Right cardiac atrium (tissue), 5 donors: ENCODE measurements around the gene LMX1B. TPM values are rescaled to one million over a fixed set of nuclear protein-coding genes. Genes with fewer than 3 reads are reported as not detected.

Experiments used
- ATAC-seq, 2 donors: fragments of 200-7000 bp; cut with Tn5 transposase; one replicate each; pipeline versions ENCODE4 v1.8.0 to v1.9.1; 2020; ENCODE audit warnings: moderate library complexity in 2 of 2, mild to moderate bottlenecking in 1 of 2
- DNase-seq, 3 donors: peaks; one replicate each; pipeline ENCODE4 v3.0.0-alpha.2; 2020
- H3K27ac ChIP-seq: one replicate; pipeline ENCODE4 v1.5.1; 2013; ENCODE audit warnings: mild to moderate bottlenecking, low read length, control low read depth, moderate library complexity
- H3K27me3 ChIP-seq: one replicate; pipeline ENCODE4 v1.6.1; 2013; ENCODE audit not compliant: control insufficient read depth, insufficient read depth
- H3K4me1 ChIP-seq: one replicate; pipeline ENCODE4 v1.6.1; 2013; ENCODE audit warnings: low read length; ENCODE audit not compliant: control insufficient read depth, insufficient read depth
- H3K4me3 ChIP-seq: one replicate; pipeline ENCODE4 v1.5.1; 2013; ENCODE audit warnings: low read length, control low read depth
- H3K9me3 ChIP-seq: one replicate; pipeline ENCODE4 v1.6.1; 2013; ENCODE audit warnings: low read length; ENCODE audit not compliant: control insufficient read depth
- WGBS: extraction: QIAGEN DNeasy Blood & Tissue Kit; methylation state at CpG from one replicate; pipeline ENCODE4 v1.1.7; 2013; 5-methylcytosine and 5-hydroxymethylcytosine counted together
- intact Hi-C, 4 donors: fragments of 100-400 bp; cut with DNase I; formaldehyde crosslinking; loops; one replicate each; pipeline versions ENCODE4 v1.11.0 to v1.14.0; 2022 to 2023
- polyA plus RNA-seq: library from polyadenylated mRNA; stranded (reverse); fragments of 200-250 nt; gene quantifications from one replicate; pipeline ENCODE4 v1.2.3, GENCODE V29; 2013
- total RNA-seq, 4 donors: library from RNA; stranded (reverse); fragmentation: NEBNext Ultra II Directional; extraction: Animal tissue kit (Norgen Biotek cat#: 25700); gene quantifications; one replicate each; pipeline ENCODE4 v1.2.1, GENCODE V29; 2021
- donor health status: healthy with polysubstance abuse.
- donor health status: DM: no; HTN: yes; CAD: no.
- donor health status: DM: no; HTN: no; CAD: no.
- donor health status: DM: no; HTN: yes; CAD: no; lungs with severe emphysema.
- donor health status: DM: yes; HTN: yes; CAD: no.

LMX1B gene
- total and polyA plus RNA-seq, 5 donors, result 0.81 to 3.6 (median 1.7) TPM

GRCh38 chr9:126682928-126683697 is 69.4 kb downstream of the LMX1B start:
- 3% methylated on average over 69 of the region's 69 CpGs for WGBS
- intact Hi-C loops, result loop anchor here in 3 of 4 donors (5.0 to 10.0 kb wide), 3 partner anchors 68 to 178 kb away; partner anchors contain the start of gene LMX1B (in 1 of the 3)

GRCh38 chr9:126683698-126684044 is 69.9 kb downstream of the LMX1B start:
- 72% methylated on average over 5 of the region's 5 CpGs for WGBS
- no peaks in the 10 kb centered on the region for H3K9me3 ChIP-seq
- H3K27ac ChIP-seq, result no peak overlapping the region
- H3K4me1 ChIP-seq, result no peaks in the 10 kb centered on the region
- DNase-seq (no peak), ATAC-seq (no peak)
- intact Hi-C loops, result loop anchor here in 3 of 4 donors (5.0 to 10.0 kb wide), 3 partner anchors 69 to 179 kb away; partner anchors contain the start of gene LMX1B (in 1 of the 3)
- no peak overlapping the region for H3K4me3 ChIP-seq
- no peaks in the 10 kb centered on the region for H3K27me3 ChIP-seq

More at GRCh38 chr9:126682928-126683697, 69.4 kb downstream of the LMX1B start:
- ATAC-seq (peak; percentile 14 to 38), DNase-seq (peak; percentile 61 to 83 (median 79))
- Histone ChIP-seq H3K27me3 (no peaks in the 10 kb centered on the region), H3K27ac (no peak overlapping the region), H3K4me3 (peak overlapping the region; percentile 51), H3K4me1 (no peaks in the 10 kb centered on the region), H3K9me3 (no peaks in the 10 kb centered on the region)

- Histone ChIP-seq H3K4me3 (no peak overlapping the region), H3K27ac (no peak overlapping the region), H3K4me1 (no peaks in the 10 kb centered on the region), H3K27me3 (no peaks in the 10 kb centered on the region), H3K9me3 (no peaks in the 10 kb centered on the region)
- DNase-seq, result no peak
- no peak for ATAC-seq
- WGBS, result 77% methylated on average over 3 of the region's 3 CpGs
- intact Hi-C loops, result loop anchor here in 3 of 4 donors (5.0 to 10.0 kb wide), 3 partner anchors 70 to 180 kb away; partner anchors contain the start of gene LMX1B (in 1 of the 3)
Measured at GRCh38 chr9:126684345-126684744, 70.6 kb downstream of the LMX1B start.

- intact Hi-C loops, result loop anchor here in 3 of 4 donors (5.0 to 10.0 kb wide), 4 partner anchors 70 to 180 kb away; partner anchors contain the start of gene LMX1B (in 2 of the 3)
- no peaks in the 10 kb centered on the region for H3K27me3 ChIP-seq
- H3K4me3 ChIP-seq, result no peak overlapping the region
- no peak overlapping the region for H3K27ac ChIP-seq
- no peaks in the 10 kb centered on the region for H3K9me3 ChIP-seq
- no peak for DNase-seq
- 74% methylated on average over 5 of the region's 5 CpGs for WGBS
- no peaks in the 10 kb centered on the region for H3K4me1 ChIP-seq
- no peak for ATAC-seq
Measured at GRCh38 chr9:126684965-126685465, 71.3 kb downstream of the LMX1B start.

- DNase-seq, result peak in 1 of 3 donors; percentile 7
- WGBS, result 81% methylated on average over 20 of the region's 20 CpGs
- intact Hi-C loops, result loop anchor here in 2 of 4 donors (5.0 to 10.0 kb wide), 3 partner anchors 73 to 183 kb away; partner anchors contain the start of gene LMX1B (in 2 of the 2)
Measured at GRCh38 chr9:126687930-126688461, 74.3 kb downstream of the LMX1B start.

GRCh38 chr9:126688617-126689016 is 74.9 kb downstream of the LMX1B start:
- Histone ChIP-seq H3K27me3 (no peaks in the 10 kb centered on the region), H3K4me1 (no peaks in the 10 kb centered on the region), H3K4me3 (no peak overlapping the region), H3K27ac (no peak overlapping the region), H3K9me3 (no peaks in the 10 kb centered on the region)
- ATAC-seq, result no peak
- no peak for DNase-seq
- 81% methylated on average over 3 of the region's 3 CpGs for WGBS
- intact Hi-C loops, result loop anchor here in 2 of 4 donors (5.0 to 10.0 kb wide), 3 partner anchors 74 to 184 kb away; partner anchors contain the start of gene LMX1B (in 2 of the 2)

More at GRCh38 chr9:126687930-126688461, 74.3 kb downstream of the LMX1B start:
- Histone ChIP-seq H3K4me3 (no peak overlapping the region), H3K27ac (no peak overlapping the region), H3K27me3 (no peaks in the 10 kb centered on the region), H3K4me1 (no peaks in the 10 kb centered on the region), H3K9me3 (no peaks in the 10 kb centered on the region)
- ATAC-seq, result no peak

- intact Hi-C loops, result loop anchor here in 2 of 4 donors (5.0 to 10.0 kb wide), 3 partner anchors 74 to 184 kb away; partner anchors contain the start of gene LMX1B (in 2 of the 2)
- WGBS, result 63% methylated on average over 24 of the region's 24 CpGs
- no peaks in the 10 kb centered on the region for H3K27me3 ChIP-seq
Measured at GRCh38 chr9:126689027-126689825, 75.5 kb downstream of the LMX1B start.

GRCh38 chr9:126690431-126691051 is 76.8 kb downstream of the LMX1B start:
- Histone ChIP-seq H3K4me3 (no peak overlapping the region), H3K27ac (no peak overlapping the region), H3K27me3 (no peaks in the 10 kb centered on the region), H3K9me3 (no peaks in the 10 kb centered on the region), H3K4me1 (no peaks in the 10 kb centered on the region)
- DNase-seq, result peak in 2 of 3 donors; percentile 75 to 87
- ATAC-seq, result peak; percentile 16 to 39
- intact Hi-C loops, result no loop called here
- whole genome bisulfite sequencing, result 61% methylated on average over 25 of the region's 25 CpGs

More at GRCh38 chr9:126689027-126689825, 75.5 kb downstream of the LMX1B start:
- H3K4me3 ChIP-seq, result no peak overlapping the region
- H3K27ac ChIP-seq, result no peak overlapping the region
- H3K9me3 ChIP-seq, result no peaks in the 10 kb centered on the region
- H3K4me1 ChIP-seq, result no peaks in the 10 kb centered on the region
- ATAC-seq, result no peak
- peak in 1 of 3 donors; percentile 68 for DNase-seq

GRCh38 chr9:126692041-126692758 is 78.5 kb downstream of the LMX1B start:
- DNase-seq, result no peak
- intact Hi-C loops, result no loop called here
- H3K27me3 ChIP-seq, result no peaks in the 10 kb centered on the region
- no peaks in the 10 kb centered on the region for H3K4me1 ChIP-seq
- H3K27ac ChIP-seq, result no peak overlapping the region
- no peak for ATAC-seq
- no peaks in the 10 kb centered on the region for H3K9me3 ChIP-seq
- no peak overlapping the region for H3K4me3 ChIP-seq
- WGBS, result 91% methylated on average over 20 of the region's 20 CpGs
